Stomach (tissue), 9 donors: ENCODE measurements around the gene OR8S1. TPM values are rescaled to one million over a fixed set of nuclear protein-coding genes. Genes with fewer than 3 reads are reported as not detected.

Experiments used
- DNase-seq, 2 donors: peaks; one replicate each; pipeline versions ENCODE4 v3.0.0 to v3.0.0-alpha.2; 2013 to 2019
- H3K27ac ChIP-seq, 5 donors: fragments of 200-600 bp in 4 of 5; sonication (generic) in 4 of 5; one replicate each; pipeline ENCODE4 v1.5.1; 2013 to 2019; ENCODE audit warnings: mild to moderate bottlenecking in 1 of 5, moderate library complexity in 1 of 5
- H3K27me3 ChIP-seq, 3 donors: fragments of 200-600 bp; sonication (generic); one replicate each; pipeline ENCODE4 v1.5.1; 2017 to 2019; ENCODE audit warnings: mixed run types in 1 of 3
- H3K36me3 ChIP-seq, 4 donors: fragments of 200-600 bp; sonication (generic); 1 replicate in 3 of 4; 2 replicates in 1 of 4; pipeline ENCODE4 v1.5.1; 2016 to 2019
- H3K4me1 ChIP-seq, 4 donors: fragments of 200-600 bp; sonication (generic); one replicate each; pipeline ENCODE4 v1.5.1; 2016 to 2019
- H3K4me3 ChIP-seq, 4 donors: fragments of 200-600 bp; sonication (generic) in 3 of 4; one replicate each; pipeline ENCODE4 v1.5.1; 2016 to 2019; ENCODE audit warnings: mild to moderate bottlenecking in 1 of 4
- H3K9me3 ChIP-seq, 4 donors: fragments of 200-600 bp; sonication (generic); one replicate each; pipeline ENCODE4 v1.5.1; 2016 to 2019
- CTCF ChIP-seq, 7 experiments: fragments of 450-650 bp in 4 of 7; fragments of 200-600 bp in 3 of 7; sonication (generic) in 3 of 7; IDR thresholded peaks; one replicate each; pipeline ENCODE4 v1.5.1; 2016 to 2019; ENCODE audit warnings: antibody characterized with exemption in 7 of 7, control low read depth in 2 of 7, mild to moderate bottlenecking in 1 of 7
- EP300 ChIP-seq: sonication (generic); formaldehyde crosslinking; IDR thresholded peaks from one replicate; pipeline ENCODE4 v1.6.1; 2017; ENCODE audit warnings: antibody characterized with exemption
- POLR2A ChIP-seq, 4 donors: fragments of 450-650 bp; IDR thresholded peaks; one replicate each; pipeline ENCODE4 v1.6.1; 2016; ENCODE audit warnings: antibody characterized with exemption in 4 of 4, control low read depth in 2 of 4, mild to moderate bottlenecking in 1 of 4, moderate library complexity in 1 of 4
- POLR2AphosphoS5 ChIP-seq, 3 donors: sonication (generic); formaldehyde crosslinking; IDR thresholded peaks; one replicate each; pipeline ENCODE4 v1.6.1; 2016; ENCODE audit warnings: antibody characterized with exemption in 3 of 3
- WGBS, 5 donors: extraction: QIAGEN DNeasy Blood & Tissue Kit in 3 of 5; methylation state at CpG; one replicate each; pipeline versions ENCODE4 v1.1.5 to v1.1.7; 2013 to 2018; 5-methylcytosine and 5-hydroxymethylcytosine counted together
- intact Hi-C: fragments of 100-400 bp; cut with DNase I; formaldehyde crosslinking; loops from one replicate; pipeline ENCODE4 v1.15.1; 2023; ENCODE audit warnings: low total_unique reads
- polyA plus RNA-seq, 3 donors: library from polyadenylated mRNA; stranded (reverse); fragments of 200-250 nt; gene quantifications; one replicate each; pipeline ENCODE4 v1.2.3, GENCODE V29; 2013
- total RNA-seq, 5 donors: library from RNA; depleted of rRNA; stranded (reverse); fragments of >200 nt; gene quantifications; one replicate each; pipeline versions ENCODE4 v1.1.0 to v1.2.3, GENCODE V29; 2014 to 2016
- donor health status: healthy with polysubstance abuse.
- donor health status: Bipolar disorder and iron deficiency.
- donor health status: healthy.

Gene OR8S1
- total and polyA plus RNA-seq, 8 donors, result not detected

DNA sequence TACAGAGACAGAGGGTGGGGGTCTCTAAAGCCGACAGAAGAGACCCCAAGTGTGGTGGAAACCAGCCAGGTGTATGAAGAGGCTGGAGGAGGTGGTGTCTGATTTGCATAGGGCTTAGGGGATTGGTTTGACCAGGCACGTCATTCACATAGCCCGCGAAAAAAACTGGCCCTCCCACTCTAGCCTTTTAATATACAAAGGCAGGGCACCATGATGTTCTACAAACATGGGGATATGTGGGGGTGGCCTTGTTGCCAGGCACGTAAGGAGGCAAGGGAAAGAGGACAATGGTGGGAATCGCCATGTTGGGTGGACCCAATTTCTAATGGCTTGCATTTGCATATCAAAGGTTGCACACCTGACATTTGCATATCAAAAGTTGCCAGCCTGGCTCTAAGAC is 31.2 kb downstream of the OR8S1 start:
- intact Hi-C loops, result no loop called here
- no peak for DNase-seq
- Histone ChIP-seq H3K36me3 (no peaks in the 10 kb centered on the region), H3K27ac (no peak overlapping the region), H3K4me3 (no peak overlapping the region), H3K4me1 (no peaks in the 10 kb centered on the region), H3K27me3 (peaks cover 0 to 10% (median 0%) of the 10 kb centered on the region in 3 donors), H3K9me3 (no peaks in the 10 kb centered on the region)
- no peak for TF ChIP-seq EP300
- no peak for TF ChIP-seq POLR2AphosphoS5 (IDR thresholded peaks at IDR 0.05)
- no peak for TF ChIP-seq CTCF (IDR thresholded peaks at IDR 0.05)
- TF ChIP-seq POLR2A (IDR thresholded peaks at IDR 0.05), result no peak
- 66 to 75% (median 68%) methylated on average over 6 of the region's 6 CpGs for WGBS, 5 donors

GRCh38 chr12:48557919-48558318 is 32.5 kb downstream of the OR8S1 start:
- no peak overlapping the region for H3K27ac ChIP-seq

GRCh38 chr12:48567731-48568130 is 42.3 kb downstream of the OR8S1 start:
- no peak overlapping the region for H3K27ac ChIP-seq
- H3K4me1 ChIP-seq, result no peaks in the 10 kb centered on the region
- no peaks in the 10 kb centered on the region for H3K9me3 ChIP-seq
- DNase-seq, result no peak
- H3K4me3 ChIP-seq, result no peak overlapping the region
- TF ChIP-seq POLR2AphosphoS5 (IDR thresholded peaks at IDR 0.05), result no peak
- TF ChIP-seq EP300, result no peak
- TF ChIP-seq CTCF (IDR thresholded peaks at IDR 0.05), result no peak
- TF ChIP-seq POLR2A (IDR thresholded peaks at IDR 0.05), result no peak
- WGBS, 5 donors, result 82 to 91% (median 88%) methylated on average over 4 of the region's 4 CpGs
- no peaks in the 10 kb centered on the region for H3K36me3 ChIP-seq
- intact Hi-C loops, result no loop called here
- H3K27me3 ChIP-seq, result peaks cover 0 to 4% (median 4%) of the 10 kb centered on the region in 3 donors

More at GRCh38 chr12:48557919-48558318, 32.5 kb downstream of the OR8S1 start:
- Histone ChIP-seq H3K4me3 (no peak overlapping the region), H3K27me3 (peaks cover 0 to 15% (median under 1%) of the 10 kb centered on the region in 3 donors), H3K4me1 (no peaks in the 10 kb centered on the region), H3K36me3 (no peaks in the 10 kb centered on the region), H3K9me3 (no peaks in the 10 kb centered on the region)
- no peak for DNase-seq
- intact Hi-C loops, result no loop called here
- 82 to 92% (median 87%) methylated on average over 4 of the region's 4 CpGs for WGBS, 5 donors
- TF ChIP-seq EP300 (no peak), CTCF (IDR thresholded peaks at IDR 0.05) (no peak), POLR2AphosphoS5 (IDR thresholded peaks at IDR 0.05) (no peak), POLR2A (IDR thresholded peaks at IDR 0.05) (no peak)

DNA sequence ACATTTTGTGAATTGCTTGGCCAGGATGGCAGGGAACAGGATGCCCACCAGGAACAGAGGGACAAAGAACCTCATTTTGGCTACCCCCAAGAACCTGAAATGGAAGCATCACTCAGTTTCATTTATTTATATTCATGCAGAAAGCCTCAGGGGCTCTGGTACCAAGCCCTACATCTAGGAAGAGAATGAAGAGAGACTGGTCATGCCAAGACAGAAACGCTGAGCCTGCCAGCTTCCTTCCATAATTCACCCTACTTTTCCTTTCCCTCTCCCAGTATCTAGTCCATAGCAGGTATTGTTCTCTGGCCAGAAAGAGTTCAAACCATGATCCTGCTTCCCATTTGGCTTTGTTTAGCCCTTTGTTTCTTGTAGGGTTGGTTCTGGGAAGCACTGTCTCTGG is 44.5 kb downstream of the OR8S1 start, which contains the start of gene LALBA:
Gene LALBA, minus strand, starts transcription at position 101 of the 400 bp plus-strand sequence. Its CDS starts 26 bp downstream, at position 75.
- Histone ChIP-seq H3K4me3 (no peak within 1 kb of the TSS), H3K36me3 (no peaks in the 10 kb centered on the region), H3K4me1 (no peaks in the 10 kb centered on the region), H3K9me3 (no peaks in the 10 kb centered on the region), H3K27me3 (no peaks in the 10 kb centered on the region), H3K27ac (no peak within 1 kb of the TSS)
- TF ChIP-seq CTCF (IDR thresholded peaks at IDR 0.05), result no peak
- no peak for TF ChIP-seq POLR2A (IDR thresholded peaks at IDR 0.05)
- TF ChIP-seq EP300, result no peak
- TF ChIP-seq POLR2AphosphoS5 (IDR thresholded peaks at IDR 0.05), result no peak
- intact Hi-C loops, result no loop called here
- WGBS, 5 donors, result 65 to 78% (median 66%) methylated on average over 1 of the region's 1 CpG
- DNase-seq, result no peak
